Measurements from ENCODE around the gene SUMO4. TPM values are rescaled to one million over a fixed set of nuclear protein-coding genes. Genes with fewer than 3 reads are reported as not detected.

The SUMO4 gene
- total and polyA plus RNA-seq, 11 donors: 0.26 to 1.5 (median 0.53) TPM; not detected in 2

GRCh38 chr6:149380523-149380922, 19.5 kb upstream of the SUMO4 start:
- intact Hi-C loops (cut with DNase I): no loop called here
- H3K27me3 ChIP-seq: no peaks in the 10 kb centered on the region
- TF ChIP-seq CTCF (IDR thresholded peaks at IDR 0.05): no peak
- no peaks in the 10 kb centered on the region for H3K9me3 ChIP-seq
- no peak for ATAC-seq
- H3K4me1 ChIP-seq: peaks cover 0 to 9% (median 0%) of the 10 kb centered on the region in 12 donors
- H3K36me3 ChIP-seq: peaks cover 0 to 68% (median 55%) of the 10 kb centered on the region in 9 donors
- no peak overlapping the region for H3K27ac ChIP-seq
- no peak for DNase-seq
- no peak overlapping the region for H3K4me3 ChIP-seq

- TF ChIP-seq POLR2A (IDR thresholded peaks at IDR 0.05) (no peak), CTCF (IDR thresholded peaks at IDR 0.05) (no peak)
Observed at GRCh38 chr6:149383371-149383770, 16.7 kb upstream of the SUMO4 start.

GRCh38 chr6:149384464-149384863, 15.6 kb upstream of the SUMO4 start:
- peaks cover 0 to 65% (median 36%) of the 10 kb centered on the region in 9 donors for H3K36me3 ChIP-seq
- no peak for ATAC-seq
- H3K27me3 ChIP-seq: no peaks in the 10 kb centered on the region
- intact Hi-C loops (cut with DNase I): no loop called here
- no peak overlapping the region for H3K4me3 ChIP-seq
- H3K27ac ChIP-seq: no peak overlapping the region
- H3K9me3 ChIP-seq: no peaks in the 10 kb centered on the region
- H3K4me1 ChIP-seq: peaks cover 0 to 15% (median 2%) of the 10 kb centered on the region in 12 donors
- no peak for DNase-seq
- TF ChIP-seq POLR2A (IDR thresholded peaks at IDR 0.05) (no peak), CTCF (IDR thresholded peaks at IDR 0.05) (no peak)

More at GRCh38 chr6:149383371-149383770, 16.7 kb upstream of the SUMO4 start:
- H3K27ac ChIP-seq: no peak overlapping the region
- no peak overlapping the region for H3K4me3 ChIP-seq
- peaks cover 0 to 76% (median 47%) of the 10 kb centered on the region in 9 donors for H3K36me3 ChIP-seq
- peaks cover 0 to 15% (median 2%) of the 10 kb centered on the region in 12 donors for H3K4me1 ChIP-seq
- DNase-seq: no peak
- WGBS, 4 donors: 93 to 99% (median 96%) methylated on average over 4 of the region's 4 CpGs
- ATAC-seq: no peak
- intact Hi-C loops (cut with DNase I): no loop called here
- no peaks in the 10 kb centered on the region for H3K9me3 ChIP-seq
- no peaks in the 10 kb centered on the region for H3K27me3 ChIP-seq

- Histone ChIP-seq H3K27me3 (no peaks in the 10 kb centered on the region), H3K4me3 (no peak overlapping the region), H3K4me1 (peaks cover 0 to 21% (median 4%) of the 10 kb centered on the region in 12 donors), H3K9me3 (no peaks in the 10 kb centered on the region), H3K36me3 (peaks cover 0 to 48% (median 20%) of the 10 kb centered on the region in 9 donors), H3K27ac (no peak overlapping the region)
- TF ChIP-seq POLR2A (IDR thresholded peaks at IDR 0.05) (no peak), CTCF (IDR thresholded peaks at IDR 0.05) (no peak)
- WGBS, 4 donors: 95 to 98% (median 96%) methylated on average over 5 of the region's 5 CpGs
- intact Hi-C loops (cut with DNase I): loop anchor here in 1 of 10 donors (5.0 kb wide), 1 partner anchor 69 kb away; the partner anchor contains the start of gene TAB2
- no peak for DNase-seq
- ATAC-seq: no peak
Observed at GRCh38 chr6:149385998-149386646, 13.9 kb upstream of the SUMO4 start.
